ENCODE results near the gene DDX46. TPM values are rescaled to one million over a fixed set of nuclear protein-coding genes. Genes with fewer than 3 reads are reported as not detected.
"Not testable (repeated sequence)": the region's sequence is repeated elsewhere in the genome, so short reads cannot be mapped to it uniquely, and the experiment has no call there.

The DDX46 gene
- 40.1 TPM for total RNA-seq

GRCh38 chr5:134758504-134759341 is at the start of gene DDX46:
TSS of gene DDX46 (plus strand) at chr5:134758779. CDS start at chr5:134758939, 160 bp downstream.
- peak; percentile 83 for DNase-seq

- no peak for DNase-seq
These were observed 44.5 kb upstream of the DDX46 start for GRCh38 chr5:134714120-134714519.

- no peak for DNase-seq
These were observed 44.0 kb upstream of the DDX46 start for GRCh38 chr5:134714541-134714940.

GRCh38 chr5:134715466-134715865 is 43.1 kb upstream of the DDX46 start:
- not testable (repeated sequence) for DNase-seq

GRCh38 chr5:134724872-134725271 is 33.7 kb upstream of the DDX46 start:
- DNase-seq: no peak

- no peak for DNase-seq
These were observed 25.8 kb upstream of the DDX46 start for GRCh38 chr5:134732819-134733218.

GRCh38 chr5:134735243-134735642 is 23.3 kb upstream of the DDX46 start:
- no peak for DNase-seq

GRCh38 chr5:134736173-134736812 is 22.3 kb upstream of the DDX46 start:
- DNase-seq: no peak

- peak; percentile 98 for DNase-seq
These were observed 20.2 kb upstream of the DDX46 start, which contains the start of gene CAMLG for GRCh38 chr5:134738133-134738962. TSS of gene CAMLG (plus strand) at chr5:134738548. CDS start at chr5:134738621, 73 bp downstream.

- DNase-seq: peak; percentile 18
These were observed 19.5 kb upstream of the DDX46 start for GRCh38 chr5:134738963-134739661.

- DNase-seq: no peak
These were observed 17.5 kb upstream of the DDX46 start for GRCh38 chr5:134741052-134741451.

GRCh38 chr5:134742134-134742533 is 16.4 kb upstream of the DDX46 start:
- no peak for DNase-seq

GRCh38 chr5:134749415-134749814 is 9.2 kb upstream of the DDX46 start:
- DNase-seq: no peak

GRCh38 chr5:134758176-134758503 is 439 bp upstream of the DDX46 start:
- DNase-seq: no peak

GRCh38 chr5:134767528-134768291 is 9.1 kb downstream of the DDX46 start:
- not testable (repeated sequence) for DNase-seq

- DNase-seq: no peak
These were observed 10.6 kb downstream of the DDX46 start for GRCh38 chr5:134769206-134769605.

- no peak for DNase-seq
These were observed 14.0 kb downstream of the DDX46 start for GRCh38 chr5:134772461-134773125.

- DNase-seq: no peak
These were observed 18.8 kb downstream of the DDX46 start for GRCh38 chr5:134777366-134777765.

- DNase-seq: no peak
These were observed 25.8 kb downstream of the DDX46 start for GRCh38 chr5:134784241-134784920.

GRCh38 chr5:134784946-134785620 is 26.5 kb downstream of the DDX46 start:
- DNase-seq: no peak

Measured in skin of body (tissue), 2 donors.